ENCODE measurements around the gene CACUL1.
A peak's percentile ranks its signal among the peaks of the same experiment; 100 is the strongest.

The CACUL1 gene

DNA sequence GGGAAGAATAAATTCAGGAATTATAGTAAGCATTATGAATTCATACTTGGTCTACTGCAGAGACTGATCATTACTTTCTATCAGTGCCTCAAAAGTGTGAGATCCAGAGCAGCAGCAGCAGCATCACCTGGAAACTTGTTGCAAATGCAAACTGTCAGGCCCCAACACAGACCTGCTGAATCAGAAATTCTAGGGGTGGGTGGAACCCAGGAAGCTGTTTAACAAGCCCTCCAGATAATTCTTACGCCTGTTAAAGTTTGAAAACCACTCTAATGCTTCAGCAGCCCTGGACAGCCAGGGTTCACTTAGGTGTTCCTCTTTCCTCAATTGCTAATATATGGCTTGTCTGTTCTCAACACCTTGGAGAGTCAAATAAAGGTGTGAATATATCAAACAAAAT, 19.5 kb downstream of the CACUL1 start:
- no peak overlapping the region for H3K4me3 ChIP-seq (ENCODE audit: insufficient read depth, low read depth, low read length, poor library complexity, severe bottlenecking)
- H3K27me3 ChIP-seq (replicated peaks; ENCODE audit: control insufficient read depth, insufficient read depth, low read length, poor library complexity, severe bottlenecking) = no peaks in the 10 kb centered on the region
- no peak for DNase-seq
- no peaks in the 10 kb centered on the region for H3K36me3 ChIP-seq (ENCODE audit: control insufficient read depth, insufficient read depth, low read length)
- H3K4me1 ChIP-seq (ENCODE audit: control insufficient read depth, insufficient read depth, low read length, poor library complexity, severe bottlenecking) = peaks cover 28% of the 10 kb centered on the region
- no peak overlapping the region for H3K27ac ChIP-seq (ENCODE audit: insufficient read depth, low read length, poor library complexity, severe bottlenecking)
- no peaks in the 10 kb centered on the region for H3K9me3 ChIP-seq (ENCODE audit: control insufficient read depth, low read length)

DNA sequence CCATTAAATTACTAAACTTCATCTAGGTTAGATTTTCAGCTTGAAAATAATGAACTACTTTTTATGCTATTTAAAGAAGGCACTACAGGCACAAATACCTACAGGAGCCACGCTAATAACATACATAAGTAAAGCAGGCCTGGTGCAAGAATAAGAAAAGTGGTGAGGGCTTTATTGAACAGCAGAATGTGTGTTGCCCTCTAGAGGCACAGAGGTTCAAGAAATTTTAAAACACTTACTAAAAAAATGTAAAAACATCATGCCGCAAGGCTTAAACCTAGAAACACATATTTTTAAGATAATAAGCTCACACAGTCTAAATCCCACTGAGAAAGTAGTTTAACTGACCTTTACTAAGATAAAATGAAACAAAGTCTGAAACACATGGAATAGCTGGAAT, 20.3 kb downstream of the CACUL1 start:
- no peaks in the 10 kb centered on the region for H3K27me3 ChIP-seq (replicated peaks; ENCODE audit: control insufficient read depth, insufficient read depth, low read length, poor library complexity, severe bottlenecking)
- no peaks in the 10 kb centered on the region for H3K36me3 ChIP-seq (ENCODE audit: control insufficient read depth, insufficient read depth, low read length)
- no peak for DNase-seq

DNA sequence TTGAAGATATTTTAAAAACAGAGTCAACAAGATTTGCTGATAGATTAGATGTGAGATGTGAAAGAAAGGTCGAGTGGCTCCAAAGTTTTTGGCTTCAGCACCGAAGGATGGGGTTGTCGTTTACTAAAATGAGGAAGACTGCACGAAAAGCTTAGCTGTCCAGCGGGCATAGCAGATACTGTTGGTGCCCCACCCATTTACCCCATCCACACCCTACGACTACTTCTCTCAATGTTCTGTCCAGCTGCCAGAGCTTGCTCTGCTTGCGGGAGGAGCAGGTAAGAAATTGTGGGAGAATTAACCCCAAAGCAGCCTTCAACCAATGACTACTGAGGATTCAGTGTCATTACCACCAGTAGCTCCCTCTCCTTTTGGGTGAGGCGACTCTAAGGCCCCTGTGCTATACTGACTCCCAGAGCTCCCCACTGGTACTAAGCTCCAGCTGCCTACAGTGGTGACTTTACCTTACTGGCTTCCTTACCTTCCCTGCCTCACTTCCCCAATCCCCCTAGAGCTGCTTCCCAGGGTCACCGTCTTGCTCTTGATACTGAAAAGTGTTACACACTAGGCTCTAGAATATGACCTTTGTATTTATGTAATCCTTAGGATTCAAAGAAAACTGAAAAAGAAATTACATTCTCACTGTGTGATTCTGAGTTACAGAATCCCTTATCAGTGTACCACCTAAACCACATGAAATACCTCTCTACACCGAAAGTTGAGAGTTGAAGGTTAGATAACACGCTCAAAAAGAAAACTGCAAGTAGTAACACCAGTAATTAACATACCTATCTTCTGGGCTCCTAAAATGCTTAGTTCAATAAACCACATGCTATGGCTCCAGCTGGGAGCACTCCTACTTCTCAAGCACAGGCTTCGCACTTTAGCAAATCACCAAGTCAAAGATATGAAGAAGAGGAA, 22.3 kb downstream of the CACUL1 start:
- peaks cover 34% of the 10 kb centered on the region for H3K4me1 ChIP-seq (ENCODE audit: control insufficient read depth, insufficient read depth, low read length, poor library complexity, severe bottlenecking)
- peak overlapping the region; percentile 22 for H3K4me3 ChIP-seq (ENCODE audit: insufficient read depth, low read depth, low read length, poor library complexity, severe bottlenecking)
- no peaks in the 10 kb centered on the region for H3K36me3 ChIP-seq (ENCODE audit: control insufficient read depth, insufficient read depth, low read length)
- H3K27me3 ChIP-seq (replicated peaks; ENCODE audit: control insufficient read depth, insufficient read depth, low read length, poor library complexity, severe bottlenecking) = no peaks in the 10 kb centered on the region
- no peak for DNase-seq
- H3K27ac ChIP-seq (ENCODE audit: insufficient read depth, low read length, poor library complexity, severe bottlenecking) = peak overlapping the region; percentile 23
- no peaks in the 10 kb centered on the region for H3K9me3 ChIP-seq (ENCODE audit: control insufficient read depth, low read length)

More for the DNA sequence above, 20.3 kb downstream of the CACUL1 start:
- no peak overlapping the region for H3K4me3 ChIP-seq (ENCODE audit: insufficient read depth, low read depth, low read length, poor library complexity, severe bottlenecking)
- no peak overlapping the region for H3K27ac ChIP-seq (ENCODE audit: insufficient read depth, low read length, poor library complexity, severe bottlenecking)
- H3K9me3 ChIP-seq (ENCODE audit: control insufficient read depth, low read length) = no peaks in the 10 kb centered on the region
- H3K4me1 ChIP-seq (ENCODE audit: control insufficient read depth, insufficient read depth, low read length, poor library complexity, severe bottlenecking) = peaks cover 34% of the 10 kb centered on the region

DNA sequence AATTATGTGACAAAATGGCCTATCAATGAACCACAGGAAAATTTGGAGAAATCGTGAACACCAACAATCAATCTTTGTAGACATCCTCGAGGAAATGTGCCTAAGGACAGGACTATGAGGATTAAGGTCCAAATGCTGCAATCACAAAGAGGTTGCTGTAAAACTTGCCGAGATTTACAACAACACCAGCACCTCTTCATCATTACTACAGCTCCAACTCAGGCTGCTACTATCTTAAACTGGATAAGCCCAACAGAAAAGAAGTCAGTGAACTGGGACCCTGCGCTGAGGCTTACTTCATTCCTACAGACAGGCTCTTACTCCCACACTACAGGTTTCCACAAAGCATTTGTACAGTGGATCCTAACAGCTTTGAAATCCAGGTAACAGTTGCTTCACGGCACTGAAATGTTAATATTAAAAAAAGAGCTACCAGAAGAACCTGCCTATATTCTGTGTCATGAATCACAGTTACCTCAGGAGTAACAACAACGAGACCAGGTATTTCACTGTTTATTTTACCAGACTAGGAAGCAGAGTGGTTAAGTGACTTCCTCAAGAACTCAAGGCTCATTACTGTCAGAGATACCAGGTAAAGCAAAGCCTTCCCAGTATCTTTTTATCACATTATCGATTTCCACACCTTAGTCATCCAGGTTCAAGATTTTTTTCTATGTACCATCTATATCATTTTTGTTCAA, 23.9 kb downstream of the CACUL1 start:
- no peak for DNase-seq
- H3K27ac ChIP-seq (ENCODE audit: insufficient read depth, low read length, poor library complexity, severe bottlenecking) = no peak overlapping the region

DNA sequence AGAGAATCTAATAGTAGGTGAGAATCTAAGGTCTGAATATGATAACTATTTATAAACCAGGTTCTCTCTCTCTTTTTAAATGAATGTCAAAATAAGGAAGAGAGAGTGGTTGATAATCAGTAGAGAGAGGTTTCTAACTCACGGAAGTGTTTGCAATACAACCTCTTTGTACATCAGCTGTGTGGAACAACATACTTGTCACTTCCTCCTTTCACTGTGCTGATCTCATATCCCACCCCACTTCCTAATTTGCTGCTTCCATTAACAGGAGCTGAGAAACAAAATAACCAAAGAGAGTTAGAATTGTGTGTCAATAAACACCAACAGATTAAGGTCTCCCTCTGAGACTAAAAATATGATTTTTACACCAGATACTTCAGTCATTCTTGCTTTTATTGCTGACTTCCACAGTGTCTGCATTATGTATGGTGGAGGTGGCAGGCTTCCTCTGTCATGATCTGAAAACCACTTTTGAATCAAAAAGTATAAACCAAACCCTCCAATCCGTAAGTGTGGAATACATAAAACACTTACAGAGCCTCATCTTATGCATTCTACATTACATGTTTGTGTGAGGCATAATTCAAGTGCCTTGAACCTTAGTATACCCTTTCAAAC, 25.0 kb downstream of the CACUL1 start:
- Histone ChIP-seq H3K4me3 (ENCODE audit: insufficient read depth, low read depth, low read length, poor library complexity, severe bottlenecking) (no peak overlapping the region), H3K9me3 (ENCODE audit: control insufficient read depth, low read length) (no peaks in the 10 kb centered on the region), H3K27ac (ENCODE audit: insufficient read depth, low read length, poor library complexity, severe bottlenecking) (peak overlapping the region; percentile 1), H3K36me3 (ENCODE audit: control insufficient read depth, insufficient read depth, low read length) (no peaks in the 10 kb centered on the region), H3K27me3 (replicated peaks; ENCODE audit: control insufficient read depth, insufficient read depth, low read length, poor library complexity, severe bottlenecking) (no peaks in the 10 kb centered on the region), H3K4me1 (ENCODE audit: control insufficient read depth, insufficient read depth, low read length, poor library complexity, severe bottlenecking) (peaks cover 32% of the 10 kb centered on the region)
- no peak for DNase-seq

More for the DNA sequence above, 23.9 kb downstream of the CACUL1 start:
- H3K27me3 ChIP-seq (replicated peaks; ENCODE audit: control insufficient read depth, insufficient read depth, low read length, poor library complexity, severe bottlenecking) = no peaks in the 10 kb centered on the region
- no peaks in the 10 kb centered on the region for H3K9me3 ChIP-seq (ENCODE audit: control insufficient read depth, low read length)
- no peak overlapping the region for H3K4me3 ChIP-seq (ENCODE audit: insufficient read depth, low read depth, low read length, poor library complexity, severe bottlenecking)
- H3K4me1 ChIP-seq (ENCODE audit: control insufficient read depth, insufficient read depth, low read length, poor library complexity, severe bottlenecking) = peaks cover 33% of the 10 kb centered on the region
- no peaks in the 10 kb centered on the region for H3K36me3 ChIP-seq (ENCODE audit: control insufficient read depth, insufficient read depth, low read length)

DNA sequence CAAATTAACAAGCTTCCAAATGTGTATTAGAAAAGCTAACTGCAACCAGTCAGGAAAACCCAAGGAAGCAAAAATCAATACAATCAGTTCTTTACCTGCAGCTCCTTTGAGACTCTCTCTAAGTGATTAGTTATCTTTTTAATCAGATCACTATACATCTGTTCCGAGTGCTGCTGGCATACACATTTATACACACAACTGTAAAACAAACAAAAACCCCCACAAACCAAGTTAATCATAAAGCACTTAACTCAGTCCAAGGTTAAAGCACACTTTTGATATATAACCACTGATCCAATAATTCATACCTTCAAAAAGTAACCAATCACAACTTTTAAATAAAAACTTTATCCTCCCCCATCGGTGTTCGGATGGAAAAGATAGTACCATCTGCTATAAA, 25.6 kb downstream of the CACUL1 start:
- no peak for DNase-seq
- H3K27me3 ChIP-seq (replicated peaks; ENCODE audit: control insufficient read depth, insufficient read depth, low read length, poor library complexity, severe bottlenecking) = no peaks in the 10 kb centered on the region
- no peaks in the 10 kb centered on the region for H3K9me3 ChIP-seq (ENCODE audit: control insufficient read depth, low read length)
- H3K27ac ChIP-seq (ENCODE audit: insufficient read depth, low read length, poor library complexity, severe bottlenecking) = peak overlapping the region; percentile 1
- peaks cover 32% of the 10 kb centered on the region for H3K4me1 ChIP-seq (ENCODE audit: control insufficient read depth, insufficient read depth, low read length, poor library complexity, severe bottlenecking)
- no peaks in the 10 kb centered on the region for H3K36me3 ChIP-seq (ENCODE audit: control insufficient read depth, insufficient read depth, low read length)
- no peak overlapping the region for H3K4me3 ChIP-seq (ENCODE audit: insufficient read depth, low read depth, low read length, poor library complexity, severe bottlenecking)

DNA sequence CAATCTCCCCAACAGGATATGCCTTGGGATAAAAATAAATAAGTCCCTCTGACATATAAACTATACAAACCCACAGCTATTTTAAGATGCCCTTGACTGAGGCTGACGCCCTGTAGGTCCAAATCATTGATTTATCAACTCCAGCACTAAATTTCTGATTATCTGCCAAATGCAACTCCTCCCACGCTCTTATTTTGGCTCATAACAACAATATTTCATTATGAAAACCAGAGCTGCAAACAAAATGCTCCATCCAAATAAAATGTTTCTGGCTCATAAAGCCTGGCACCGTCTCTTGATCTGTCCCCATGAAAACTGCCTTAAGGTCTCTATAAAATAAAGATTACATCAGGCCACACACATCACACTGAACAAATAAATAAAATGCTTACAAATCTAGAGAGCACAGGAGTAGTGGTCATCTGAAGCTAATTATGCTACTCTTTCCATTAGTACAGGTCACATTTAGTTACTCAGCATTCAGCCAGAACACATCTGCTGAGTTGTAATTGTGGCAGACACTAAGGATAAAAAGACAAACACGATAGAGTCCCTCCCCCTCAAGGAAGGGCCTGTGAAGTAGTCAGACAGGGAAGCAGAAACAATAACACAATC, 28.8 kb downstream of the CACUL1 start:
- H3K4me3 ChIP-seq (ENCODE audit: insufficient read depth, low read depth, low read length, poor library complexity, severe bottlenecking) = no peak overlapping the region
- H3K36me3 ChIP-seq (ENCODE audit: control insufficient read depth, insufficient read depth, low read length) = no peaks in the 10 kb centered on the region
- no peak for DNase-seq
- no peaks in the 10 kb centered on the region for H3K27me3 ChIP-seq (replicated peaks; ENCODE audit: control insufficient read depth, insufficient read depth, low read length, poor library complexity, severe bottlenecking)
- H3K9me3 ChIP-seq (ENCODE audit: control insufficient read depth, low read length) = no peaks in the 10 kb centered on the region
- H3K4me1 ChIP-seq (ENCODE audit: control insufficient read depth, insufficient read depth, low read length, poor library complexity, severe bottlenecking) = peaks cover 14% of the 10 kb centered on the region
- no peak overlapping the region for H3K27ac ChIP-seq (ENCODE audit: insufficient read depth, low read length, poor library complexity, severe bottlenecking)

DNA sequence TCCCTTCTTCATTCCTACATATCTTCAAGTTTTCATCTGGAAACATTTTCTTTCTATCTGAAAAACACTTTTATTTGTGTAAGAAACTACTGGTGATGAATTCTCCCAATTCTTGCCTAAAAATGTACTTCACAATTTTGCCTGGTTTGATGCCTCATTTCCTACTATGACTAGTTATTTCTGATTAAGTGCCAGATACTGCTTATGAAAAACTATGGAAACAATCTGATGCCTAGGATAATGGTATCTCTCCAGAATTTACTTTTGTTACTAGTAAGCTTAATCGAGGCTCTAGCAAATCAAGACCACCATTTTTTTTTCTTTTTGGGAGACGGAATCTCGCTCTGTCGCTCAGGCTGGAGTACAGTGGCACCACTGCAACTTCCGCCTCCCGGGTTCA, 31.3 kb downstream of the CACUL1 start:
- Histone ChIP-seq H3K36me3 (ENCODE audit: control insufficient read depth, insufficient read depth, low read length) (no peaks in the 10 kb centered on the region), H3K9me3 (ENCODE audit: control insufficient read depth, low read length) (no peaks in the 10 kb centered on the region), H3K27me3 (replicated peaks; ENCODE audit: control insufficient read depth, insufficient read depth, low read length, poor library complexity, severe bottlenecking) (no peaks in the 10 kb centered on the region), H3K4me3 (ENCODE audit: insufficient read depth, low read depth, low read length, poor library complexity, severe bottlenecking) (no peak overlapping the region), H3K27ac (ENCODE audit: insufficient read depth, low read length, poor library complexity, severe bottlenecking) (no peak overlapping the region), H3K4me1 (ENCODE audit: control insufficient read depth, insufficient read depth, low read length, poor library complexity, severe bottlenecking) (no peaks in the 10 kb centered on the region)
- DNase-seq = no peak

DNA sequence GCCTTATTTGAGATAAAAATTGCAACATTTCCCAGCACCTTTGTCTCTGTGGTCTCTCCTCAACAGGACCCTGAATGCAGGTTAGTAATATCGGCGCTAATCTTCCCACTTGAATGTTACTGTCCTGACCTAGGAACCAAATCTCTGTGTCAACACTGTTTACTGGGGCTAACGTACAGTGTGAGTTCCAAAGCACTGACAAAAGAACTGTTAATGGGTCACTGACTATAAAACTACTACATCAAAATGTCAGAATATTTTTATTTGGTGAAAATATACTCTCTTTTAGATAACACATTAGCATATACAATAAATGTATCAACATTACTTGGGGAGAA, 33.3 kb downstream of the CACUL1 start:
- no peak for DNase-seq
- H3K27ac ChIP-seq (ENCODE audit: insufficient read depth, low read length, poor library complexity, severe bottlenecking) = no peak overlapping the region
- no peak overlapping the region for H3K4me3 ChIP-seq (ENCODE audit: insufficient read depth, low read depth, low read length, poor library complexity, severe bottlenecking)
- no peaks in the 10 kb centered on the region for H3K4me1 ChIP-seq (ENCODE audit: control insufficient read depth, insufficient read depth, low read length, poor library complexity, severe bottlenecking)
- H3K9me3 ChIP-seq (ENCODE audit: control insufficient read depth, low read length) = no peaks in the 10 kb centered on the region
- no peaks in the 10 kb centered on the region for H3K27me3 ChIP-seq (replicated peaks; ENCODE audit: control insufficient read depth, insufficient read depth, low read length, poor library complexity, severe bottlenecking)
- H3K36me3 ChIP-seq (ENCODE audit: control insufficient read depth, insufficient read depth, low read length) = no peaks in the 10 kb centered on the region

Measured in effector memory CD4-positive, alpha-beta T cell (primary cell).